RWPE2 (cell line): ENCODE results near the gene RNF166.
A peak's percentile ranks its signal among the peaks of the same experiment; 100 is the strongest.

Experiments used
- ATAC-seq: fragments of 200-7000 bp; cut with Tn5 transposase; 3 replicates; pipeline ENCODE4 v1.9.1; 2021; ENCODE audit warnings: low read depth
- DNase-seq: peaks from one replicate; pipeline ENCODE4 v3.0.0-alpha.2; 2020; ENCODE audit warnings: low spot score
- H3K27ac ChIP-seq: fragments of 450-650 bp; 2 replicates; pipeline ENCODE4 v1.5.1; 2017; ENCODE audit warnings: mild to moderate bottlenecking; ENCODE audit not compliant: poor library complexity, severe bottlenecking
- H3K27me3 ChIP-seq: fragments of 250-450 bp; sonication (Bioruptor Pico); 2 replicates; pipeline ENCODE4 v1.5.1; 2021; ENCODE audit warnings: mild to moderate bottlenecking, moderate library complexity; ENCODE audit not compliant: insufficient read depth, poor library complexity, severe bottlenecking
- H3K36me3 ChIP-seq: fragments of 250-450 bp; sonication (Bioruptor Pico); 2 replicates; pipeline ENCODE4 v1.5.1; 2020; ENCODE audit warnings: low read depth, mild to moderate bottlenecking, moderate library complexity
- H3K4me1 ChIP-seq: fragments of 250-450 bp; sonication (Bioruptor Pico); 2 replicates; pipeline ENCODE4 v1.5.1; 2021; ENCODE audit warnings: mild to moderate bottlenecking, moderate library complexity; ENCODE audit not compliant: insufficient read depth, poor library complexity, severe bottlenecking
- H3K4me3 ChIP-seq: fragments of 250-450 bp; sonication (Bioruptor Pico); 2 replicates; pipeline ENCODE4 v1.5.1; 2021; ENCODE audit warnings: mild to moderate bottlenecking, moderate library complexity; ENCODE audit not compliant: severe bottlenecking
- H3K9me3 ChIP-seq: fragments of 250-450 bp; sonication (Bioruptor Pico); 2 replicates; pipeline ENCODE4 v1.5.1; 2021; ENCODE audit warnings: mild to moderate bottlenecking, moderate library complexity; ENCODE audit not compliant: severe bottlenecking
- CTCF ChIP-seq: fragments of 450-650 bp; IDR thresholded peaks from one replicate; pipeline ENCODE4 v1.5.1; 2017; ENCODE audit warnings: mild to moderate bottlenecking, moderate library complexity; ENCODE audit not compliant: poor library complexity, severe bottlenecking

Gene RNF166

DNA sequence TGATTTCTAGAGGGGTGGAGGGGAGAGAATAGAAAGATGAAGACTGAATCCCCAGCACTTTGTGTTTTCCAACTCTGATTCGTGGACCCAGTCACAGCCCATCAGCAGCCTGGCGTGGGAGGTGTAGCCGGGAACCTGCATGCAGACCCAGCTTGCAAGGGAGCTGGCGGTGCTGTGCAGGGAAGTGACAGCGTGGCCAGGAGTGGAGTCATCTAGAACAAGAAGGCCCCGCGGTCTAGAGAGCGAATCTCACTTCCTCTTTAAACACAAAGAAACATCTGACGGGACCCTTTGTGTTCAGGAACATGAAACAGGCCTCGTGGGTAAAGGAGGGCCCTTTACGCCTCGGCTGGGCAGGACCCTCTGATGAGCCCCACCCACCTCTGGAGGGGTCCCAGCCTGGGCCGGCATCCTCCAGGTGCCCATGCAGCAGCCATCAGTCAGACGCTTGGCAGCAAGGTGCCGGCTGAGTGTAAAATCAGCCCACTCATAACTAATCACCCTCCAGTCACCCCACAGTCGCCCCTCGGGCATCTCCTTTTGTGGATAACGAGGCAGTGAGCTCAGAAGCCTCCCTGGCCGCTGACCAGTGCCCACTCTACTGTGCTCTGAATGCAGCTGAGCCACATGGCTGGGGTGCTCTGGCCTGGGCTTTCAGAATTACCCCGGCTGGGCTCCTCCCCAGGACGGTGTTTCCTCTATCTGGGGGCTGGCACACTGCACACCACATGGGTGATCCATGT lies 24.3 kb downstream of the RNF166 start:
- TF ChIP-seq CTCF: no peak
- H3K9me3 ChIP-seq: no peaks in the 10 kb centered on the region
- H3K4me1 ChIP-seq: peaks cover 5% of the 10 kb centered on the region
- no peak for ATAC-seq
- H3K4me3 ChIP-seq: no peak overlapping the region
- no peaks in the 10 kb centered on the region for H3K36me3 ChIP-seq
- H3K27me3 ChIP-seq: peaks cover 16% of the 10 kb centered on the region
- DNase-seq: peak; percentile 62
- no peak overlapping the region for H3K27ac ChIP-seq

- peaks cover 15% of the 10 kb centered on the region for H3K27me3 ChIP-seq
- H3K4me1 ChIP-seq: peaks cover 5% of the 10 kb centered on the region
- DNase-seq (peak; percentile 68), ATAC-seq (no peak)
- no peaks in the 10 kb centered on the region for H3K36me3 ChIP-seq
- H3K27ac ChIP-seq: no peak overlapping the region
- H3K4me3 ChIP-seq: no peak overlapping the region
- TF ChIP-seq CTCF: peak; percentile 32
- H3K9me3 ChIP-seq: no peaks in the 10 kb centered on the region
These were observed 25.0 kb downstream of the RNF166 start for GRCh38 chr16:88681084-88681680.

DNA sequence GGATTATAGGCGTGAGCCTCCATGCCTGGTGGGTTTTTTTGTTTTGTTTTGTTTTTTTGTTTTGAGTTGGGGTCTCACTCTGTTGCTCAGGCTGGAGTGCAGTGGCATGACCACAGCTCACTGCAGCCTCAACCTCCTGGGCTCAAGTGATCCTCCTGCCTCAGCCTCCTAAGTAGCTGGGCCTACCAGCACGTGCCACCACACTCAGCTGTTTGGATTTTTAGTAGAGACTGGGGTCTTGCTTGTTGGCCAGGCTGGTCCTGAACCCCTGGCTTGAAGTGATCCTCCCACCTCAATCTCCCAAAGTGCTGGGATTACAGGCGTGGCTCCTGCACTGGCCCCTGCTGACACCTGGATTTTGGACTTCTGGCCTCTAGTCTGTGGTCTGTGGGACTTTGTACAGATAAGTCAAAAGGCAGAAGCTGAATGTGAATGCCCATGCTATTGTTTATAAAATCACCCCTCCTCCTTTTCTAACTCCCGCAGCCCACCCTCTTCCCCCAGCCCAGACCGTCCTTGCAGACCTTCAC lies 25.6 kb downstream of the RNF166 start:
- Histone ChIP-seq H3K27ac (no peak overlapping the region), H3K27me3 (peaks cover 15% of the 10 kb centered on the region), H3K4me1 (peaks cover 5% of the 10 kb centered on the region), H3K9me3 (no peaks in the 10 kb centered on the region), H3K36me3 (no peaks in the 10 kb centered on the region), H3K4me3 (no peak overlapping the region)
- no peak for DNase-seq
- no peak for TF ChIP-seq CTCF
- no peak for ATAC-seq

- peaks cover 5% of the 10 kb centered on the region for H3K4me1 ChIP-seq
- no peak for TF ChIP-seq CTCF
- ATAC-seq: peak; percentile 8; the same call in 1 of the 3 replicates
- H3K9me3 ChIP-seq: no peaks in the 10 kb centered on the region
- H3K4me3 ChIP-seq: no peak overlapping the region
- peaks cover 11% of the 10 kb centered on the region for H3K27me3 ChIP-seq
- H3K36me3 ChIP-seq: no peaks in the 10 kb centered on the region
- DNase-seq: peak; percentile 65
- H3K27ac ChIP-seq: no peak overlapping the region
These were observed 27.8 kb downstream of the RNF166 start for GRCh38 chr16:88678224-88678979.
